ENCODE measurements around the gene LAPTM4A. TPM values are rescaled to one million over a fixed set of nuclear protein-coding genes. Genes with fewer than 3 reads are reported as not detected.

LAPTM4A gene
- total and polyA plus RNA-seq, 10 of the 15 experiments (the other 5 are each of a cell fraction or from before 2014, with no cell fraction given): 17.8 to 107 (median 45.8) TPM

- no peak for TF ChIP-seq REST (IDR thresholded peaks at IDR 0.05; ENCODE audit: low read depth, low read length)
Observed at GRCh38 chr2:20018601-20019152, 32.8 kb downstream of the LAPTM4A start (continued).

- no peak overlapping the region for H3K4me2 ChIP-seq (ENCODE audit: control insufficient read depth, insufficient read depth)
- CTCF ChIA-PET: interaction anchor here (0.8 to 4.6 kb wide), 30 partner anchors 11 to 327 kb away, joined by 3 to 57 read pairs (median 7); partner anchors contain the start of gene SDC1
Observed at GRCh38 chr2:20016346-20016745, 35.1 kb downstream of the LAPTM4A start.

More at GRCh38 chr2:20016346-20016745, 35.1 kb downstream of the LAPTM4A start:
- no peak overlapping the region for H2AFZ ChIP-seq (ENCODE audit: control insufficient read depth, low read depth, low read length)
- H3K9me3 ChIP-seq (replicated peaks; ENCODE audit: control insufficient read depth, insufficient read depth, low read length): no peaks in the 10 kb centered on the region; the same call in 2 of the 3 replicates
- no peaks in the 10 kb centered on the region for H3K4me1 ChIP-seq (ENCODE audit: control insufficient read depth, insufficient read depth, low read length)
- H3K27me3 ChIP-seq (replicated peaks in 1 of 2; ENCODE audit: control insufficient read depth in 2 of 2, insufficient read depth in 2 of 2, low read length in 1 of 2): peaks cover 5 to 16% of the 10 kb centered on the region in 2 experiments
- no peaks in the 10 kb centered on the region for H3K36me3 ChIP-seq (ENCODE audit: control insufficient read depth in 2 of 2, insufficient read depth in 2 of 2, low read length in 1 of 2)
- no peaks in the 10 kb centered on the region for H3K79me2 ChIP-seq (ENCODE audit: control insufficient read depth, insufficient read depth, low read length)
- H4K20me1 ChIP-seq (ENCODE audit: control insufficient read depth, insufficient read depth): no peaks in the 10 kb centered on the region
- RAD21 ChIA-PET (ENCODE audit: unreplicated experiment): interaction anchor here (0.9 to 2.4 kb wide), 16 partner anchors 12 to 635 kb away, joined by 3 to 22 read pairs (median 5); partner anchors contain the start of genes LAPTM4A and SDC1
- intact Hi-C loops (cut with micrococcal nuclease; ENCODE audit: unreplicated experiment) (no loop called here), in situ Hi-C loops (cut with MboI) (loop anchor here (10.0 kb wide), 1 partner anchor 78 kb away; no protein-coding TSS in a partner anchor)
- no peak overlapping the region for H3K27ac ChIP-seq (ENCODE audit: control insufficient read depth, insufficient read depth)
- POLR2A ChIA-PET: interaction anchor here (0.6 kb wide), 1 partner anchor 81 kb away, joined by 3 read pairs; no protein-coding TSS in a partner anchor
- FAIRE-seq (no peak), ATAC-seq (no peak), DNase-seq (ENCODE audit: low read depth, low spot score) (no peak)
- SMC1A ChIA-PET (ENCODE audit: uncharacterized antibody, unreplicated experiment): interaction anchor here (0.8 to 3.7 kb wide), 24 partner anchors 11 to 387 kb away, joined by 3 to 31 read pairs (median 6); partner anchors contain the start of genes LAPTM4A and SDC1
- TF ChIP-seq CTCF (IDR thresholded peaks at IDR 0.05 in 2 of 3, conservative IDR thresholded peaks at IDR 0.05 in 1 of 3; ENCODE audit: control insufficient read depth in 2 of 3, extremely low read depth in 1 of 3, insufficient read depth in 1 of 3, low read depth in 3 of 3, low read length in 3 of 3) (0 out of 6 replicates have a peak, but pooled peaks of 1 of the 3 experiments have one; percentile 3), ZBTB11 (CRISPR knock-in tag; IDR thresholded peaks at IDR 0.05) (no peak), CREB1 (IDR thresholded peaks at IDR 0.05; ENCODE audit: low read depth) (no peak)
- BruUV-seq (replicated peaks): no TSS peak
- no peak overlapping the region for H3K4me3 ChIP-seq
- H3K9ac ChIP-seq (ENCODE audit: control insufficient read depth, insufficient read depth, low read length): no peak overlapping the region
